IPS-11a (cell line): ENCODE data around the gene CPS1.

Experiments used
- H3K4me3 ChIP-seq: one replicate; pipeline ENCODE4 v1.5.1; 2013; ENCODE audit warnings: low read depth, low read length, control low read depth

The CPS1 gene

DNA sequence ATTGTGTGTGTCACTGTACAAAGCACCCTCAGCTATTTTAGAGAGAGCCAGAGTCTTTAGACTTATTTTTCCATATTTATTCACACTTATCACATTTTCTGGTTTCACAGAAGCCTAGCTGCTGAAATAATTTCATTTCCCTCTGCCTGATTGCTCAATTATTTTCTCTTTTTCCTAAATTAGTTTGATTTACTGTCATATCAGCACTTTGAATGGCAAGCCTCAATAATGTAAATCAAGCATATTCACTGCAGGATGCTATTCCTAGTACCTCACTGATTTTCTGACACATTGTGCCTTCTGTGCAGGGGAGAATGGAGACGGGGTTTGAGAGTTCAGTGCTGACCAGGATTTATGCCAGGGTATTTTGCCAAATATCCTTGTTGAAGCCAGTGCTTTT lies 48.3 kb downstream of the CPS1 start:
- H3K4me3 ChIP-seq = no peak overlapping the region

DNA sequence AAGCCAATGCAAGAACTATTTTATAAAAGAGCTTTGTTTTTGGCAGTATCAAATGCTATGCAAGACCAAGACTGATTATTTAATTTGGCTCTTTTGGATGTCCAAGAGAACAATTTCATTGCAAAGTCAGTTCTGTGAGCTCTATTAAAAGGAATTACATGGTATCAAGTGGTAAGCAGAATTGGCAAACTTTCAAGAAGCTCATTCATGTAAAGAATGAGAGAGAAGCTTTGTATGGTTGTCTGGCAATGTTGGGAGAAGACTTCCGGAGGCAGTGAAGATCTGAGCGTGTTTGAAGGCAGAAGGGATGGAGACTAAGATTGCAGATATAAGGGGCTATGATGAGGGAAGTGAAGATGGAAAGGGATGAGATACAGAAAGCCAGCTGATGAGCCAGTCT lies 49.6 kb downstream of the CPS1 start:
- H3K4me3 ChIP-seq = no peak overlapping the region

DNA sequence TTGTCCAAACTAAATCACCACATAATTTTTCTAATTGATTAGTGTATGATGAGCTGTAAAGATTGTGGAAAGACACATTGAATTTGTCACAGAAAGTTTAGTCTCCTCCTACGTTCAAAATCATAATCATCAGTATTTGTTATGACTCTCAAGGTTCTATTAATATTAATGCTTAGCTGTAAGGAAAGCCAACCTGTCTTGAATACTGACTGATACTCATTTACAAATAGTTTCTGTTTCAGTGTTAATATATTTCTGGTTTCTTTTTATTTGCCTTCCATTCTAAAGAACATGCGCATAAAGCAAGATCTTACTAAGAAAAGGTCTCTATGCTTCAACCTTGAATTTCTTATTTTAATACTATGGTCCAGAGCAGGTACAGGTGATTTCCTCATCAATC lies 55.1 kb downstream of the CPS1 start:
- H3K4me3 ChIP-seq = no peak overlapping the region

DNA sequence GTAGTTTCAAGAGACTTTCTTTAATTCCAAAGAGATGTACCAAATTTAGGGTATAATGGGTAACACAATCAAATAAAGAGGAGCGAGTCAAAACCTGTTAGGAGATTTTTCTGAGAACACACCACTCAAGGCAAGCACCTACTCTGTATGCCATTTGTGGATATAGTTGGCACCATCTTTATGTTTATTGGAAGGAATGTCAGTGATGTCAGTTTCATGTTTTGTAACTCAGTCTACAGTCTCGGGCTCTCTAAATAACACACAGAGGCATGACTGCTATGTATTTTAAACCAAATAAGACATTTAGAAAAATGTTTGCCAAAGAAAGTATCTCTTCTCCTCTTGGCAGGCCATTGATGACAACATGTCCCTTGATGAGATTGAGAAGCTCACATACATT lies 59.7 kb downstream of the CPS1 start:
- no peak overlapping the region for H3K4me3 ChIP-seq

DNA sequence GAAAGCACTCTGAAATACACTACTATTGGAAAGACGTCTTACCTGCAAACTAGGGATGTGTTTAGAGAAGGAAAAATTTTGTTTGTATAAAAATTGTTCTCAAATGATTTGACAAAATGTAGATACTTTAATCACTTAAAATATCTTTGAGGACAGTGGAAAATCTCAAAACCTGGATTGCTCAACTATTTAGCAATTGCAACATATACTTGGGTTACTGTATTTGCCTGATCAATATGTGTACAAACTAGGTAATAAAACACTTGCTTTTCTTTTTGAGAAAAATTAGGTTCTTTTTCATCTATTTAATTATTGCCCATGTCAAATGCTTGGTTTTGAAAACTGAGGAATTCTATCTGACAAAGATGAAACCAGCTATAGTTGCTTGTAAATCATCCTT lies 60.9 kb downstream of the CPS1 start:
- H3K4me3 ChIP-seq = no peak overlapping the region

DNA sequence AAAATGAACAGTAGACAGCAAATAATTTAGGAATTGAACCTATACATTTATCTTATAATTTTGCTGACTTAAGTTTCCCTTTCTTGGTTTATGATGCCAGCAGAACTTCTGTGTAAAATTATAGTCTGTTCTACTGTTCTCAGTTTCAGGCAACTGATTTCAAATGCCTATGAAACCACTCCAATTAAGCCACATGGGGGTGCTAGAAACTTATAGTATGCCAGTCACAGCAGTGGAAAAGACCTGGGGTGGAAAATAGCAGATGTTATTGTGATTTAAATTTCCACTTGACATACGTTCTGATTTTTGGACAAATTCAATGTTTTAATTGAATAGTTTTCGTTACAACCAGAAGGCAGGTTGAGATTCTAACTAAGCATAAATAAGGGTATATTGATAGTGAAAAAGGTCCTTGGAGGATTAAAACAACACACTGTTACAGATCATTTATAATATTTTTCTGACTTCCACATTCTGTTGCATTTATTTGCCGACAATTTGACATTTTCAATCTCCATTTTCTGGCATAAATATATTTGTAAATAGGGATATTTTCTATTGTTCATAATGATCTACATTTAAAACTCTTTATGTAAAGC lies 61.4 kb downstream of the CPS1 start:
- no peak overlapping the region for H3K4me3 ChIP-seq

DNA sequence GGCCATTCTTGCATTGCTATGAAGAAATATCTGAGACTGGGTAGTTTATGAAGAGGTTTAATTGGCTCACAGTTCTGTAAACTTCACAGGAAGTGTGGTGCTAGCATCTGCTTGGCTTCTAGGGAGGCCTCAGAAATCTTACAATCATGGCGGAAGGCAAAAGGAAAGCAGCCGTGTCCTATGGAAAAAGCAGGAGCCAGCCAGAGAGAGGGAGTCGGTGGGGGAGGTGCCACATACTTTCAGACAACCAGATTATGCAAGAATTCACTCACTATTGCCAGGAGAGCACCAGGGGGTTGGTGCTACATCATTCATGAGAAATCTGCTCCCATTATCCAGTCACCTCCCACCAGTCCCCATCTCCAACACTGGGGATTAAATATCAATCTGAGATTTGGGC lies 64.1 kb downstream of the CPS1 start:
- H3K4me3 ChIP-seq = no peak overlapping the region

DNA sequence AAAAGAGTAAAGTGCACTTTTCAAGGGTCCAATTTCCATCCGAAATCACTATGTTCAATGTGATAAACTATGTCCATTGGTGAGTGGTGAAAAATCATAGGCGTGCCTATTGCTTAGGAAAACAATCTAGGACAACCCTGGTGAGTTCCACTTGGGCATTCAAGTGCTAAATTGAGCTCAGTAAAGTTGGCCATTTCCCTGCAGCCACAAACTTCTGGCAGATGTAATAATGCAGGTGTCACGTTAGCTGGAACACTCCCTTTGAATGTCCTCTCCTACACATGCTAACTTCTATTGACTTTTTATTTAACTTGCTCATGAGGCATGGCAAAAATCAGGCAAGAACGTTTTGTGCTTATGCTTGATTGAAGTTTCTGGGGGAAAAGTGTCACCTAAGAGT lies 67.1 kb downstream of the CPS1 start:
- no peak overlapping the region for H3K4me3 ChIP-seq

DNA sequence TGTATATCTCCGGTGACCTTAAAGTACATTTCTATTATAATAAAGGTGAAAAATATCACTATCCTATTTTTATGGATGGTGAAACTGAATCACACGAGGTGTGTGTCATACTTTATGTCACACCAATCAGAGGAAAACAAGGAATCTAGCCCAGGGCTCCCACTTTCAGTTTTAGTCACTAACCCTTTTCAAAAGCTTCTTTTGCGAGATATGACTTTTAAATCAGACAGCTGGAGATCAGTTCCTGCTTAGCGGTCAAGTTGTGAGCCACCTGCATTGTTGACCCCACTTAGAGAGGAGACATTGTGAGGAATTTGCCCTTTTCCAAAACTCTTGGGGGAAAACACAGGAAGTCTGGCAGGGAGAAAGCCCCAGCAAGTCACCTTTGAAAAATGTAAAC lies 70.5 kb downstream of the CPS1 start:
- no peak overlapping the region for H3K4me3 ChIP-seq

DNA sequence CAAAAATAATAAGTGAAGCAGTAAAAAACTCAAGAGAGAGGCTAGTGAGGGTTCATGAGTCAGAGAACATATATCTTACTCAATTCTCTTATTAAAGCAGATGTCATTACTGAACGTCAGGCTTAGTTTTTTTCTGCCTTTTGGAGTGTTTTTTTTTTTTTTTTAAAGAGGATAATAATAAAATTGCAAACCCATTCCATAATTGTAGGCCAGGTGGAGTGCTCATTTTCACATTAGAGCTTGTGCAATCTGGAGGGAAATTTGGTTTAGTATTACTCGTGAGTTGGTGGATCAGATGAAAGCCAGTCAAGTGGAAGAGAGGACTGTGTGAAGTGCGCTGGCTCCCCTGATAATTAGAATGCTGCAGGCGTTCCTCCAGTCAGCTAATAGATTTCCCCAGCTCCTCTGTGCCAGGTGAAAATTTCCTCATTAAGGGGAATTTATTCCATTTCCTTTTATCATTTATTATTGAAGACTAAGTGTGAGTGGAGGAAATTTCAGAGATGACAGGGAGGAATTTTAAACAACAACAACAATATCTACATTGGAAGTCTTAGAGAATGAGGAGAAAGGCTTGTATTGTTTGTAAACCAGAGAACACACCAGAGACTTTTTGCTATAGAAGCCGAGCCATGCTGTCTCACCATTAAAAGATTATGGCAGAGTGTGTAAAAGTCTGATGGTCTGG lies 74.6 kb downstream of the CPS1 start:
- H3K4me3 ChIP-seq = no peak overlapping the region

DNA sequence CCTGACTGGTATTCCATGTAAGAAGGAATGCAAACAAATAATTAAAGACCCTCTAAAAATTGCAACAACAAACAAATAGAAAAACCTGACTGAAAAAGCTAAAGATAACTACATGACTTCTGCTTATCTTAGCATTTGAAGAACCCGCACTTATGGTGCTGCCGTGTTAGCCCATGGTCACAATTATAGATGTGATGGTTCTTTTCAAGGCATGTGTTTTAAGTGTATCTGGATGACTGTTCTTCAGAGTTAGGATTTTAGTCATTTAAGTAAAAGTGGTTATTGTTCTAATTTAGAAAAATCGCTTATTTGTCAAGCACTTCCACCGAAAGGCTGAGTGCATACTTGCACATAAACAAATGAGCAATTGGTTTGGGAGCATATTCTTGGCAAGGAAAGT lies 77.3 kb downstream of the CPS1 start:
- H3K4me3 ChIP-seq = no peak overlapping the region

DNA sequence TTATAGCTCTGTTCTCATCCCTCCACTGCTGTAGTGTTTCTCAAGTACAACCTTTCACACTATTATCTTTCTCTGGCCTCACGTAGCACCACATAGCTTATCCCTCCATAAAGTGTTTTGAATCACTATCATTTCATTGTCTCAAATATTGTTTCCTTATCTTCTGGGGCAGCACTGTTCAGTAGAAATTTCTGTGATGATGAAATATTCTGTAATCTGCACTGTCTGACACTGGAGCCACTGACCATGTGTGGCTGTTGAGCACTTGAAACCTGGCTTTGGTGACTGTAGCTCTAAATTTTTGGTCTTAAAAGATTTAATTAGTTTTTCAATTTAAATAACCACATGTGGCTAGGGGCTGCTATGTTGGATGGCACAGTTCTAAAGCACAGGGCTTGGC lies 78.9 kb downstream of the CPS1 start:
- no peak overlapping the region for H3K4me3 ChIP-seq

DNA sequence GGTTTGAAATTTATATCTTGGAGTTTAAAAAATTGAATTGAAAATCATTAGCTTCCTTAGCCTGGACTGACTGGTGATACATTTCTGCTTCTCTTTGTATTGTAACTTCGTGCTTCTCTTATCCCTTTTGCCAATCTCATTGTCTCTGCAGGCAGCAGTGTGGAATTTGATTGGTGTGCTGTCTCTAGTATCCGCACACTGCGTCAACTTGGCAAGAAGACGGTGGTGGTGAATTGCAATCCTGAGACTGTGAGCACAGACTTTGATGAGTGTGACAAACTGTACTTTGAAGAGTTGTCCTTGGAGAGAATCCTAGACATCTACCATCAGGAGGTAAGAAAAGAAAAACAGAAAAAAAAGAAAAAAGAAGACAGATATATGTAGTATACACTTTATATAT lies 85.9 kb downstream of the CPS1 start:
- H3K4me3 ChIP-seq = no peak overlapping the region

DNA sequence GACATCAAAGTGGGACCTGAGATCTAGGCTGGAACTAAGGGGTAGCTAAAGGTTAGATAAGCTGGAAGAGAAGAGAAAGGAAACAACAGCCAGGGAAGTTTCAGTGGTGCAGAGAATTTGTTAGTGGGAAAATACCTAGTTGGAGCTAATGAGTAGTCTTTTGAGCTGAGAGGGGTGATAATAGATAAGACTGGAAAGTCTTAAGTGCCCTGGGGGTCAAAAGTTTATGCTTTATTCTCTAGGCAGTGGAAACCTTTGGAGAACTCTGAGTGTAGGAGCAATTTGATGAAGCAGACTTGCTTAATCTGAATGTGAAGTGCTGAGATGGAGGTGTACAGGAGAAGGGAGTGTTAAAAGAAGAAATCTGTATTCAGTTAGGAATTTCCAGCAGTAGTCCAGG lies 90.8 kb downstream of the CPS1 start:
- H3K4me3 ChIP-seq = no peak overlapping the region

DNA sequence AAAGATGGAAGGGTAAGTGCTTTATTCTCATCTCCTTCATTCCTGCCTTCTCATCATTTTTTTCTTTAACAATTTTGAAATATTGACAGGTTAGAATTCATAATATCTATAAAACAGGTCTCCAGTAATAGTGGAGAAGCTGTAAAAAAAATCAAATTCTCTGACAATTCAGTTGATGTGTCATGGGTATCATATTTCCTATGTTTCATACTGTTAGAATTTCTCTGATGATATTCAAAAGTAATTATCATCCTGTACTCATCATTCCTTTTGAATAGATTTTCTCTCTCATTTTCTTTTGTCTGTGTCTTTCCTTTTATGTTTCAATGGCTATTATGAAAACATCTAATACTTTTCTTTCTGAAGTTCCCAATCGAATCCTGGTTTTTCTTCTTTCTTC lies 97.7 kb downstream of the CPS1 start:
- no peak overlapping the region for H3K4me3 ChIP-seq

DNA sequence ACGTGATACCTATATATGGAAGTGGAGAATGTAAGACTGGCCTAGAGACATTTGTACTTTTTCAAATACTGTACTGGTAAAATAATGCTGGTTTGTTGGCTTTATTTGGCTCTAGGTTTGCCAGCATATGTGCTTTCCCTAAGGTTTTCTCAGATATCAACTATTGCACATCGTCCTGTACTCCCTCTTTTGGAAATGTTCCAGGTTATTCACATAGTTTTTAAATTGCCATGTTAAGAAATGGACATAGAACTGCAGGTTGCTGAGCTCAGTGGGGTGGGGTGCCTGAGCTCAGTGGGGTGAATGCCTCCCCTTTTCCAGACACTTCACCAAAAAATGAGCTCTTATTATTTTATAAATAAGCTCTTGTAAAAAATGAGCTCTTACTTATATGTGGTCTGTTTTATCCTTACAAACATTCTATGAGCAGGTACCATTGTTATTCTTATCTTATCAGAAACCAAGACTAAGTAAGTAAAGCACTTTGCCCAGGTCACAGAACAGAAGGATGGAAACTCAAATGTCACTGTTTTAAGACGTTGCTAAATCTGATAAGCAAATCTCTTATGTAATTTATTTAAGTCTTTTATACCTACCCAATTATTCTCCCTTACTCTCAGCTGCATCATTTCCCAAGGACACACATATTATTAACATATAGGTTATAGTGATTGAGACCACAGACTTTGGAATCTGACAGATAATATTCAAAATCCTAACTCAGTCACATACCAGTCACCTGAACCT lies 99.0 kb downstream of the CPS1 start:
- no peak overlapping the region for H3K4me3 ChIP-seq

DNA sequence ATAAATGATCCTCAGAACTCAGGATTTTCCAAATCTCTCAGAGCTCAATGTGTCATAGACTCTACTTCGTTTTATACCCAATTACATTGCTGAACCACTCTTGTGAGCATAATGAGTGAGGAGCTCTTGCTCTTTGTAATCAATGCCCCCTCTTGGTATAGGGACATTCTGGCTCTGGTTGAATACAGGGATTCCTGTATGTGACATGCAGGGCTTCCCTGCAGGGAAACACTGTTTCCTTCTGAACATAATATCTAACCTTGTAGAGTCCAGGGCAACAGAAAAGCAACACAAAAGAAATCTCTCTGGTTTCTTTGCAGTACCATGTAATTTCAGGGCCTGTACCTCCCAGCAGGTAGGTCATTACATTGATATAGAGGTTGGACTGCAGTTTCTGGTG lies 101.5 kb downstream of the CPS1 start:
- H3K4me3 ChIP-seq = no peak overlapping the region

DNA sequence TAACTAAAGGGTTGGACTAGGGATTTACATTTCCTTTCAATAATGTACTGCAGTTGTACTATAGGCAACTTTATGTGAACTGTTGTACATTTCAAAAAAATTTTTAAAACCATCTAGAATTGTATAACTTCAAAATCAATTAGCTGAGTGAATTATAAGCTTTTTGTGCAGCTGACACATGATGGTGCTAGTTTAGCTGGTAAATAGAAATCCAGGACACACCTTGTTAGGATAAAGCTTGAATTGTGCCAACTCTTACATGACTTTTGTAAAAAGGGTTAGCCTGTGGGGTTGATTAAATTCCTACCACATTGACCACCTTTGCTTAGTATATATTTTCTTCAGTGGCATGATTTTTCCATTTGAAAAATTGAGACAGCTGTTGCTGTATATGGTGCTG lies 104.4 kb downstream of the CPS1 start:
- H3K4me3 ChIP-seq = no peak overlapping the region

DNA sequence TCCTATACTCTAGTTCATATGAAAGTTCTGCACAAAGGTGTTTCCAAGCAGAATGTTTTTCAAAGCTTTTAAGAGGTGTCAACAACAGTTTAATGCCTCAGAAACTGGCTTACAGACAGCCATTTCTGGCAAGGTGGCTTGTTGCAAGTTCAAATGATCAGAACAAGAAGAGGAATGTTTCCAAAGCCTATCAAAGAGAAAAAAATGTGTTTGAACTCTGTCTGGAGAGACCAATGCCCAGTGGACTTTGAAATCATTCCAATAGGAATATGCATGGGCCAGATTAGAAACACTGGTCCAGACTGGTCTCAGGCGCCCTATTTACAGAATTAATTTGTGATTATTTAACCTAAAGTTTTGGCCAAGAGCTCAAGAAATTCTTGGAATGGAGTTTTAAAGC lies 106.2 kb downstream of the CPS1 start:
- no peak overlapping the region for H3K4me3 ChIP-seq

DNA sequence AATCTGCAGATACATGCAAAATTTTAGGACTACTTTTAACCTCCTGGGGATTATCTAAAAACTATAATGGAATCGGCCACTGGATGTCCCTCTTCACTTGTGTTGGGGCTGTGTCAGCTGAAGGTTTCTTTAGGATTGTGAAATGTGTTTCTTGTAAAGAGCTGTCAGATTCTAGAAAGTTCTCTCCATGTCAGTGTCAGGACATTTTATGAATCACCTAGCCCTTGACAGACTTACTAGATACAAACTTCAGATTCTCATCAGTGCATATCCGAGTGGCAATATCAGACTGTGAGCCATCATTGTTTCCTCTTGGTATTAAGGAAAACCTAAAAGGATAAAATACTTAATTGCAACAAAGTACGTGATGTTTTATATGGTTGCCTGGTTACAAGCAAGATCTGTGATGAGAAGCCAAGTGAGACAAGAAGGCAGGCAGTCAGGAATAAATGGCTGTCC lies 107.3 kb downstream of the CPS1 start:
- no peak overlapping the region for H3K4me3 ChIP-seq

DNA sequence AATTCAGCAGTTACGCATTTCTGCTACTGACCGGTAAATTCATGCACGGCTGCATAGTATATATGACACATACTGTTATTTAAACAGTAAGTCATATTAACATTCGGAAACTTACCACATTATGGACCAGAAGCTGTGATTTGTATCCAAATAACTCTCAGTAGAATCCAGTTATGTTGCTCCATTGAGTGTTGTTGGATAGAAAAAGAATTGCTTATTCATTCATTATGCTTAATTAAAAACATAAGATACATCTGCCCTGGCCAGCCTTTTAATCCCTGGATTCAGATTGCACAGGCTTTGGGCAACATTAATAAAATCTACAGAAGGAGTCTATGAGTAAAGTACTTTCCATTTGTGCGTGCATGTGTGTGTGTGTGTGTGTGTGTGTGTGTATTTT lies 111.3 kb downstream of the CPS1 start:
- no peak overlapping the region for H3K4me3 ChIP-seq

DNA sequence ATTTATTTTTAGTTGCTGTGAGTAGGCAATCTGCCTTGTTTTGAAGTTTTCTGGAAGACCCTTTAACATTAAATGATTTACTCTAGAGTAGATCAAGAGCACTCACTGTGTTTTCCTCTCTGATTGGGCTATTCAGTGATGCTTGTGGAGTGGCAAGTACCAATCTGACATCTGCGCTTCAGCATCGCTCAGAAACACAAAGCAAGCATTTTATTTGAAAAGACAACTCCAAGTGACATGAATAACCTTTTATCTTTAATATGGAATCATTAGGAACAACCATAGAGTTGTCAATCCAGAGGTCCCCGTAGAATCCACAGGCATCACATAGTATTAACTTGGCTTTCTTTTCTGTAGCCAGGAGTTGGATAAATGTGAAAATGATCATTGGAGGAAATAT lies 114.7 kb downstream of the CPS1 start:
- H3K4me3 ChIP-seq = no peak overlapping the region
